Upper lobe of left lung (tissue), 4 donors: ENCODE measurements around the gene USP48.

ENCODE experiments used
- CTCF ChIP-seq, 6 experiments: fragments of 450-650 bp in 4 of 6; fragments of 200-600 bp in 2 of 6; sonication (generic) in 2 of 6; IDR thresholded peaks; one replicate each; pipeline ENCODE4 v1.5.1; 2016 to 2019; ENCODE audit warnings: antibody characterized with exemption in 6 of 6
- EP300 ChIP-seq, 4 donors: sonication (generic); formaldehyde crosslinking; IDR thresholded peaks; one replicate each; pipeline ENCODE4 v1.5.1; 2017; ENCODE audit warnings: antibody characterized with exemption in 4 of 4, control low read depth in 2 of 4
- POLR2A ChIP-seq, 4 donors: fragments of 450-650 bp; IDR thresholded peaks; one replicate each; pipeline ENCODE4 v1.5.1; 2016 to 2017; ENCODE audit warnings: antibody characterized with exemption in 4 of 4, mild to moderate bottlenecking in 2 of 4
- POLR2AphosphoS5 ChIP-seq, 2 donors: sonication (generic); formaldehyde crosslinking; IDR thresholded peaks; one replicate each; pipeline ENCODE4 v1.5.1; 2017; ENCODE audit warnings: antibody characterized with exemption in 2 of 2

- TF ChIP-seq POLR2AphosphoS5 (IDR thresholded peaks at IDR 0.05) = no peak
- peak; percentile 88 to 97 (median 96) for TF ChIP-seq CTCF (IDR thresholded peaks at IDR 0.05)
- no peak for TF ChIP-seq POLR2A (IDR thresholded peaks at IDR 0.05)
- no peak for TF ChIP-seq EP300 (IDR thresholded peaks at IDR 0.05)
These were observed 123.6 kb downstream of the USP48 start for GRCh38 chr1:21659099-21659923.
